AG08396 (cell line): ENCODE measurements around the gene SIRPA.

Experiments
- DNase-seq: peaks from one replicate; pipeline ENCODE4 v3.0.0; 2012; ENCODE audit warnings: low spot score, mixed read lengths

Gene SIRPA

DNA sequence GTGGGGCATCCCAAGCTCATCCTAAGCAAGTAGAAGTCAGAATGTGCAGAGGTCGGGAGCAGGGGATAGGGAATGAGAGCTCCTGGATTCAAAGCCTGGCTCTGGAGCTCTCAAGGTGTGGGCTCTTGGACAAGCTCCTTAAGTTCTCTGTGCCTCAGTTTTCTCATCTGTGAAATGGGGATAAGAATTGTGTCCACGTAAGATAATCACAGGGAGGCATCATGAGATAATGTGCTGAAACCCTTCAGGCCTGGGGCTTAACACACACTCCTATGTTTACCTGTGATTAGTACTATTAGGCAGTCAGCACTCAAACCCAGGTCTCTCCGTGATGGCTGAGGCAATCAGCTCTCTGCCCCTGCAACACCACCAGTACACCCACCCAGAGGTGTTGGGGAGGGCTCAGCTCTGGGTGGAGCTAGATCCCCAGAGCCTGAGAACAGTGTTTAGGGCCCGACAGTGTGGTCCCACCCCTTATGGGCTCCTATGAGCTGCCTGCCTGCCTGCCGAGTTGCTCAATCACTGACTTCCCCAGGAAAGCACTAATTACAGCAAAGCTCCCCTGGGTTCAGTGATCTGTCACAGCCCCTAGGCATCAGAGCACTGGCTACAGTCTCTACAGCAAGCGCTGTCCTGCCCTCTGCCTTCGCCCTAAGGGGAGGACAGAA, 6.3 kb upstream of the SIRPA start:
- no peak for DNase-seq

DNA sequence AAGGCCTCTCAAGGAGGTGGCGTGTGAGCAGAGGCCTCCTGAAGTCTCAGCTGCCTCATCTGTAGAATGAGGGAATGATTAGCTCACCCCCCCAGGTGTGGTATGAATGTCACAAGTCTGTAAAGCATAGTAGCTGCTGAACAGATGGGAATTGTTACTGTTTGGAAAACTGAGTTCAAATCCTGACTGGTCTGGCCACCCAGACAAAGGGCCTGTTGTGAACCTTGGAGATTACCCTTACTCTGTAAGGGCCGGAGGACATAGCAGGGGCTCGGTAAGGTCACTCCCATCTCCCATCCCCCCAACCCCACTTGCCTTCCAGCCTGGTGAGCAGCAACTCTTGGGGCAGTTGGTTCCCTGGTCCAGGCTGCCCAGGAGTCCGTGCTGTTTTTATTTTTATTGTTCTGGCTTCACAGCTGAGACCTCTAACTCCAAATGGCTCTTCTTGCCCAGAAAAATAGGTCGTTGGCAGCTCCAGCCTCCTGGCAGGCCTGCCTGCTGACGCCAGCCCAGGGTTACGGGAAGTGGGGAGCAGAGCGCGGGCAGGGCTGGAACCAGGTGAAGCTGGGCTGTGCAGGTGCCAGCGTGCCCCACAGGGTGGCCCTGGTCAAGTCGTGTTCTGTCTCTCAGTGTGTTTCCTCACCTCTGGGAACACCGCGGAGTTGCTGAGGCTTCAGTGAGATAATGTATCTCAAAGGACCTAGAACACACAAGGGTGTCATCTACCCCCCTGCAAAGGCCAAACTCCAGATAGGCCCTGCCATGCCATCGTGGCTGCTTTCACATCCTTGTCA, 4.5 kb upstream of the SIRPA start:
- no peak for DNase-seq

DNA sequence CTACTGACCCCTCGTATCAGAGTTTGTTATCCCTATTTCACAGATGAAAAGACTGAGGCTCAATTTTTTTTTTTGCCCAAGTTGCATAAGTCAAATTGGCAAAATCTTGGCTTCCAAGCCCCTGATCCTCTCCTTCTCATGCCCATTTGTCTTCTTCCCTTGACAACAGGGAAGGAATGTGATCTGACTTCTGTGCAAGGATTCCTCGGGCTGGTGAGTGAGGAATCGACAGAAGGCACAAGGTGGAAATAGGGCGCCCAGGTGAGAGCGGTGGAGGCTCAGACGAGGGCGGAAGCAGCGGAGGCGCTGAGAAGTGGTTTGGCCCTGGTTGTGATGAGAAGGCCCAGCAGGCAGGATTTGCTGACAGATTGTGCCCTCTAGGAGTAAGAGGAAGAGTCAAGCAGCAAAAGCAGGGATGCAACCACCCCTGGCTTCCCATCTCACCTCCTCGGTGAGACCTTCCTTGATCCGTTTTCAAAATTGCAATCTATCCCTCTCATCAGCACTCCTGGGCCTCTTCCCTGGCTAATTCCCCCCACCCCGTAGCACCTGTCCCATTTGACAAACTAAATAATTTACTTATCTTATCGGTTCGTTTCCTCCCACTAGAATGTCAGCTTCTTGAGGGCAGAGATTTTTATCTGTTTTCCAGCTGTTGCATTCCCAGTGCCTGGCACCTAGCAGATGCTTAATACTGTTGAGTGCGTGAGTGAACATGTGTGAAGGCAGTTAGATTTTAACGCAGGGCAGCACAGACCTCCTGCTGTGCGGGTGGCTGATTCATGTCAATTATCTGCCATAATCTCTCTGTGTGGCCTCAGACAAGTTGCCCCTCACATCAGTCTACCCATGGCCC, 3.7 kb upstream of the SIRPA start:
- no peak for DNase-seq

DNA sequence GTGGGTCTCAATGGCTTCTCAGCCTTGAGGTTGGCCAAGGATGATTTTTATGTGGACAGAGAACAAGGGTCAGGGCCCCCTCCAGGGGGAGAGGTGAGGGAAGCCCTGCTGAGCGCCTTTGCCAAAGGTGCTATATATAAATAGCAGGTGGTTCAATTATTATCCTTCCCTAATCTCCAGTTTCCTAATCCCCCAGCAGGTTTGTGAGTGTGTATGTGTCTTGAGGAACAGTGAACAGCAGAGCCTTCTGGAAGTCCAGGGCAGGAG, 3.2 kb upstream of the SIRPA start:
- DNase-seq: no peak

DNA sequence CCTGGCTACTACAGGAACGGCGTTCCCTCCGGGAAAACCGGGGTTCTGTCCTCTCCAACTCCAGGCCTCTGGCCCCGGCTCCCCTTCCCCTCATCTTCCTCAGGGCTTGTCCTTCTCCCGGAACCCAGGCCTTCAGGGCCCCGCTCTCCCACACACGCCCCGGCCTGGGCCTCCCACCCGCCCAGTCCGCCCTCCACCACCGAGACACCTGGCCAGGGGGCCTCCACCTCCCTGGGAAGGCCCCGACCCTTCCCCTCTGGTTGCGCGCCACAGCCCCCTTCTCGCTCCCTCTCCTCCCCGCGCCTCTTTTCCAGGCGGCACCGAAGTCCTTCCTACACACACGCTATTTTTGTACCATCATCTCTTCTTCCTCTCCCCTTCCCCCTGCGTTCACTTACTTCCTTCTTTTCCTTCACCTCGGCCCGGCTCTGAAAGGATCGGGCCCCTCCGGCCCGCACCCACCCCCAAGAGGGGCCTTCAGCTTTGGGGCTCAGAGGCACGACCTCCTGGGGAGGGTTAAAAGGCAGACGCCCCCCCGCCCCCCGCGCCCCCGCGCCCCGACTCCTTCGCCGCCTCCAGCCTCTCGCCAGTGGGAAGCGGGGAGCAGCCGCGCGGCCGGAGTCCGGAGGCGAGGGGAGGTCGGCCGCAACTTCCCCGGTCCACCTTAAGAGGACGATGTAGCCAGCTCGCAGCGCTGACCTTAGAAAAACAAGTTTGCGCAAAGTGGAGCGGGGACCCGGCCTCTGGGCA, 1.3 kb upstream of the SIRPA start:
- DNase-seq: no peak

DNA sequence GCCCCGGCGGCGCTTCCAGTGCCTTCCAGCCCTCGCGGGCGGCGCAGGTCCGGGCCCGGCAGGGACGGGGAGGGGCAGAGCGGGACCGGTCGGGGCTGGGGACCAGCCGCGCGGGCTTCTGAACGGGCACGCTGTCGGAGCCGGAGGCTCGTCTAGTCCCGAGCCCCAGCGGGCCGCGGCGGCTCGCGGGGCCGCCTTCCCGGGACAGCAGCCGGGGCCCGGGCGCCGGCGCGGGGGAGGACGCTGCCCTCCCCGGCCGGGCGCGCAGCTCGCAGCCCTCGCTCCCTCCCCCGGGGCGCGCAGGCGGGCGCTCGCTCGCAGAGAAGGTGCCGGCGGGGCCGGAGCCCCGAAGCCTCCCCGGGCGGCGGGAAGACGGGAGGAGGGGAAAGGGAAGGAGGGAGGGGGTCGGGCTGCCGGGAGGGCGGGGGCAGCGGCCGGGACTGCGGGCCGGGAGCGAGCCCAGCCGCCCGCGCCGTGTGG, 696 bp upstream of the SIRPA start:
- DNase-seq: peak; percentile 85

DNA sequence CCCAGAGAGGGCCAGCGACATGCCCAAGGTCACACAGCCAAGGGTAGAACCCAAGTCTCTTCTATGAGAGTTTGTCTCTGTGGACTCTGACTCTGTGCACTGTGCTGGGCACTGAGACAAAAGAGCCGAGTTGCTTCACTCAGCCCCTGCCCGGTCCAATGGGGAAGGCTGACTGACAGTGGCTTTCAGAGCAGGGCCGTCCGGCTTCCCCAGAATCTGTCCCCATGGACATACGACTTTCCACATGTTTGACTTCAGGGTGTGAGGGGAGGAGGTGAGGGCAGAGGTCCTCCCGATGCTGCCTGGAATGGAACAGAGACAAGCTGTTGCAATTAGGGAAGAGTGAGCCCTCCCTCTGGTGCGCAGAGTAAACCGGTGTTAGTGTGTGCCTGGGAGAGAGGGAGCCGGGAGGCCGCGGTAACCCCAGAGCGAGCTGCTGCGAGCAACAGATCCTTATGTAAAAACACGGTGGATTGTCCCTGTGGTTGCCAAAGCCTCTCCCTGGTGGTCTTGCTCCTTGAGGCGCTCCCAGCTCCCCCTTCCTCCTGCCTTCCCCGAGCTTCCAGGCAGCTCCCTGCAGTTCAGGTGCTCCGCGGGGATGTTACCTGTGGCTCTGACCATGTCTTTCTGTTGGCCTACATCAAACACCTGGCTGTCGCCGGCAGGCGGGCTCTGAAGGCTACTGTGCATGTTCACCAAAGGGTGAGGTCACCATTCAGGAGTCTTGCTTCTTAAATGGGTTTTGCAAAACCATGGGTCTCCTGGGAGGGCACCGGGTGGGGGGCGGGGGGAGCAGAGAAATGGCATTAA, 672 bp downstream of the SIRPA start:
- DNase-seq: peak; percentile 44

DNA sequence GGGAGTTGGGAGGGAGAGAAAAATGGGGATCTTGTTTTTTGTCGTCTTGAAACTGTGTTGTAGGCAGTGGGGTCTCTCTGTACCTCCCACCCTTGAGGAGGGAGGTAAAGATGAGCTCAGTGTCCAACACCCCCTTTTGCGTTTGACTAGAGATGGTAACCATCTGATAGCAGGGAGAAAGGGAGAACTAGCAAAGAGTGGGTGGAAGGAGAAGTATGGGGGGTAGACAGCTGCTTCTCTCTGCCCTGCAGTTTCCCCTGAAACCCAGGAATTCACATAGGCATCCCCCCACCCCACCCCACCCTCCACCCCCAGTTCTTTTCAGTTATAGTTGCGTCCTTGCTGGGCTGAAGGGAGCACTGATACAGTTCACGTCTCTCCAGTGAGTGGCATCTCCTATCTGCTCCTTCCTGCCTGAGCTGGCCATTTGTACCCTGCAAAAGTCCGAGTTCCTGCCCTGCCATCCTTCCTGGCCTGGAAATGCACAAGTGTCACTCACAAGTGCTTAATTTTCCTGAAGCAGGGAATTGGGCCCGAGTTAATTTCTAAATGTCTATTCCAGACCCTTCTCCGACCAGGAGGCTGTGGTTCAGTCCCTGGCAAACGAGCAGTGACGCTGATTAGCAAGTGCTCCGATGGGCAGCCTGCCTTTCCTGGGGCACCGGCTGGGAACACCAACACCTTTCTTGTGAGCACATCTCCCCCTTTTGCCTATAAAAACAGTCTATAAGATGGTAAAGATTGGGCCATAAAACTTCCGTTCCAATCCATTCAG, 1.5 kb downstream of the SIRPA start:
- no peak for DNase-seq

DNA sequence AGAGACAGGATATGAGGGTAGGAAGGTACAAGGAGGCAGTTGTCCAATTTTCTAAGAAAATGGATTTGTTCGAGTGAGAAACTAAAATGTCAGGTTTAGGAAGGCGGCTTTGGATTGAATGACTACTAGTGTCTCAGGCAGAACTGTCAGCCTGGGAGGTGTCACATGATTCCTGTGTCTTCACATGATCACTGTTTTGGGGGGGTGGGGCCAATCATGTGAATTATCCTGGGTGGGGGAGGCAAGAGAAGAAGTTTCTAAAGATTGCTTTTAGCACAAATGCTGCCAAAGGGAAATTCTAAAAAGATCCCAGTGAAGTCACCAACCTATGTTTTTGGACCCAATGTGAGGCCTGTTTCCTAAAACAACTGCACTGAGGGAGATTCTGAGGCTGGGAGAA, 2.3 kb downstream of the SIRPA start:
- DNase-seq: no peak

DNA sequence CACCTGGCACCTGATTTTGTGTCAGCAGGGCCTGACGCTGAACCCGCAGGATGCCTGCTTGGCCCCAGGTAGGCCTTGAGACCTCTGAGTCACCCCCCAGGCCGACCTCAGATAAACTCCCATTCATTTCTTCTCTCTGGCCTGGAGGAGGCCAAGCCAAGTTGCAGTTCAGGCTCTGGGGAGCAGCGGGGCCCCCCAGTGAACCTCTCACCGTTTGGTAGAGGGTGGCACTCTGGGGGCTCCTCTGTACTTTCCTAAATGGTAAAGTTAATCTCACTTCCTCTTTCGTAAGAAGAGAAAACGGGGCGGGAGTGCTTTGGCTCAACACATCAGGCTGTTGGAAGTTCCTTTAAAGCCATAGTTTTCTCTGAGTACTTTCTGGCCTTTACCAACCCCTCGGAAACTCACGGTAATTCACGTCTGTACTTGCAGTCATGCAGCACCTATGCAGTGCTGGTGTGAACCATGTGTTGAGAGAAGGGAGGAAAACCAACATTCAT, 2.8 kb downstream of the SIRPA start:
- DNase-seq: no peak

DNA sequence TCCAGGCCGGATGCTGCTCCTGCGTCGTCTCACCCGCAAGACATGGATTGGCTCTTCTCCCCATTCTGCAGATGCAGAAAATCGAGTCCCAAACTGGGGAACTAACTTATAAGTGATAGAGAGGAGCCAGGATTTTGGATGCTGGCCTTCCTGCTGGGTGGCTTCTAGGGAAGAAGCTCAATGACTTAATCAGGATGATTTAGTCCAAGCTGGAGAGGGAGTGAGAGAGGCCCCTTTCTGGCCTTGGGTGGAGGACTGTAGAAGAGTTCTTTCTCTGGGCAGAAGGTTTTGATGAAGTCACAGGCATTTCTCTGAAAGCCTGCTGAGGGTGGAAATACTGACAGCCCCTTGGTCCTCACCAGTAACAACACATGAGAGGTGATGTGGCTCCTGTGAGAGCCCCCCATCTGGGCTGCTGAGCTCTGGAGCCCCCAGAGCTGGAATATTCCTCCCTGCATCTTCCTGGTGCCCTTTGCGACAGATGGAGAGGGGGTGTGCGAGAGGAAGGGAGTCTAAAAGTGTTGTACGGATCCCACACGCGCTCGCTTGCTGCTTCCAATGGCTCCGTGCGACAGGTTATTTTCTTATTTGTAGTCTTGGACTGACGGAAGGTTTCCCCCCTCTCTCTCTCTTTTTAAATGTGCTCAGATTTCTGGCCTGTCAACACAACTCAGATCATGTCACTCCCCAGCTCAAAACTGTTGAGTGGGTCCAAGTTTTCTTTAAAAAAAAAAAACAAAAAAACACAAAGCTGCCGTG, 3.5 kb downstream of the SIRPA start:
- DNase-seq: no peak

DNA sequence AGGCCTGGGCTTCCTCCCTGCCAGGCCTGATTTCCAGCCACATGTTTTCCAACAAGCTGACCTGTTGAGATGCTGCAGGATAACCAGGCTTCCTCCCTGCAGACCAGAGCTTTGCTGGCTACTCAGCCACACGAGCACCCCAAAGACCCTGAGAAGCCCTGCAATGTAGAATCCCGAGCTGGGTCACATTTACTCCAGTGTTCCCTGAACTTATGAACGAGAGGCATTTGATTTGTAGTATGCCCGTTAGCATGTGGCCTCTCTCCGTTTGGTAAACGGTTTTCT, 4.0 kb downstream of the SIRPA start:
- no peak for DNase-seq

DNA sequence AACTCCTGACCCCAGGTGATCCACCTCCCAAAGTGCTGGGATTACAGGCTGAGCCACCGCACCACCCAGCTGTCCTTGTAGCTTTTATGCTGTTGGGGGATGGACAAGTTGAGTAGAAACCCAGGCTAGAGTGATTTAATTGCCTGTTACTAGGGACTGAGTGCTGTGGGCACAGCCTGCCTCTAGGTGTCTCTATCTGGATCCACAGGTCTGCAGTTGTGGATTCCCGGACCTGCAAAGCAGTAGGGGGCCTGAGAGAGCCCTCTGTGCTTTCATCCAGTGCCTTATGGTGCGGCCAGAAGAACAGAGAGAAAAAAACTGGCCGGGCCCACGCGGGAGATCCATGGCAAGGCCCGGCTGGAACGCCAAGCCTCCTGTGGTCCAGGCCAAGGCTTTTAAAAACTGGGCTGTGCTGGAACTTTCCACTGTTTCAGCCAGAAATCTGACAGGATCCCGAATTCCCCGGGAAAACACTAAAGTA, 5.2 kb downstream of the SIRPA start:
- DNase-seq: peak; percentile 73

DNA sequence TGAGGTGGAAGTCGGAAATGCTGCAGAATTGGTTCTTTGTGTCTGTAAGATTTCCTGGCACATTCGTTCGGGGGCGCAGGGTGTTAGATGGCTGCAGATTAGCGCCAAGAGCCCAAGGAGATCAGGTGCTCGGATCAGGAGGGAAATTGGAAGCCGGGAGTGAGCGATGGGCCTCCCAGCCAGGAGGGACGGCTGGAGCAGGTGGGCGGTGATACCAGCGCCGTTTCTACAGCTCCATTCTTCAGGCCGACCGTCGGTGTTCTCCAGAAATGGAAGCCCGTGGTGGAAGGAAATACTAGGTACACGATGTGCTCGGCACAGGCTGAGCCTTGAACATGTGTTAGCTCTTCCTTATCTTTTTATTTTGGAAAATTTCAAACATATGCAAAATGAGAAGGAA, 6.5 kb downstream of the SIRPA start:
- DNase-seq: no peak

DNA sequence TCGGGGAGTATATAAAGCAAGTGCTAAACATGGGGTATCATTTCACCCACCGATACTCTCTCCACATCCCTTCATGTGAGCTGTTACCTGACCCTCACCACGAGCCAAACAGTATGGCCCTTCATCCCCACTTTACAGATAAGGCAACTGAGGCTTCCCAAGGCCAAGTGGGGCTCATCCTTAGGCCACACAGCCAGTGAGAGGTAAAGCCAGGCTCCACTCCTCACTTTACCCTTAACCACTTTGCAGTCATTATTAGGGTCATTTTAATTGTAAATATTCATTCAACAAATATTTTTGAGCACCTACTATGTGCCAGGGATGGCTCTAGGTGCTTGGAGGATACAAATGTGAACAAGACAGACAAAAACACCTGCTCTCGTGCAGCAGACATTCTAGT, 7.0 kb downstream of the SIRPA start:
- no peak for DNase-seq

DNA sequence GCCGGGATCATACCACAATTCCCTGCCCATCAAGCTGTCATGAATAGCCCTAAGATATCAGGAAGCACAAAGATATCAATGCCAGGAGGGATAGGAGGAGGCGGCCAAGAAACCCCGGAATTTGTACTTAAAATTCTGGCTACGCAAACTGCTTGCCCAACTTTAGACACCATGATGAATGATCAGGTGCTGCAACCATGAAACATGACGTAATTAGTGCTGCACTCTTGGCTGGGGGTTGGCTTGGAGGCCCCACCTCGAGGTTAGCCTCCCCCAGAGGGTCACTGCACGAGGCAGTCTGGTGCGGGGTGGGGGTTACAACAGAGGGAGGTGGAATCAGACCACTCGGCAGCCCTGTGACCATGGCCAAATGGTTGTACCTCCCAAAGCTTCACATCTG, 8.9 kb downstream of the SIRPA start:
- DNase-seq: no peak

DNA sequence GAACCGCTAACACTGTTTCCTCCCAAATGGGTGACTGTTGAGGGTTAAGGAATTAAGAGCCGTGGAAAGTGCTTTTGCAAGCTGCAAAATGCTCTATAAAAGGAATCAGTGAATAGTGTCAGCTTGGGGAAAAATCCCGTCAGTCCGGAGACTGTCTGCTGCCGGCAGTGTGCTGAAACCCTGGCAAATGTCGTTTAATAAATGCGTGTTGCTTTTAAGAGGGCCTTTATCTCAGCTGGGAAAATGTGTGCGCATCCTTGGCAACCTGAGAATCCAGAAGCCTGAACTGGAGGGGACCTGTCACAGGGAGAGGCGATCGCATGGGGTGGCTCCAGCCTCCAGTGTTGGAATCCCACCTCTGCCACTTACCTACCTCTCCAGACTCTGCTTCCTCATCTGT, 9.8 kb downstream of the SIRPA start:
- no peak for DNase-seq

DNA sequence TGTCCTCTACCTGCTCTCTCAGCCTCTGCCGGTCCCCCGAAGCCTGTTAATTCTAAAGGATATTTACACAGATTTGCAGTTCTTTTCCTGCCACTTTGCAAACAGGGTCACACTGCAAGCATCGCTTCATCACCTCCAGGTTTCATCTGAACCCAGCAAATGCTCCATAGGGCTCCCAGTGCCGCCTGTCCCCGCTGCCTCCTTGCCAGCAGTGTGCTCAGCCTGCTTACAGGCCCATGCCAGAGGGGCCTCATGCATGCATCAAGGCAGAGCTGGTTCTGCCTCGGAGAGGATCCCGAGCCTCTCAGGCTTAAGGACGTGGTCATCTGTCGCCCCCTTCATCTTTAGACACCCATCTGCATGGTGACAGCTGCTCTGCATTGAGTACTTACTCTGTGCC, 10.5 kb downstream of the SIRPA start:
- no peak for DNase-seq

DNA sequence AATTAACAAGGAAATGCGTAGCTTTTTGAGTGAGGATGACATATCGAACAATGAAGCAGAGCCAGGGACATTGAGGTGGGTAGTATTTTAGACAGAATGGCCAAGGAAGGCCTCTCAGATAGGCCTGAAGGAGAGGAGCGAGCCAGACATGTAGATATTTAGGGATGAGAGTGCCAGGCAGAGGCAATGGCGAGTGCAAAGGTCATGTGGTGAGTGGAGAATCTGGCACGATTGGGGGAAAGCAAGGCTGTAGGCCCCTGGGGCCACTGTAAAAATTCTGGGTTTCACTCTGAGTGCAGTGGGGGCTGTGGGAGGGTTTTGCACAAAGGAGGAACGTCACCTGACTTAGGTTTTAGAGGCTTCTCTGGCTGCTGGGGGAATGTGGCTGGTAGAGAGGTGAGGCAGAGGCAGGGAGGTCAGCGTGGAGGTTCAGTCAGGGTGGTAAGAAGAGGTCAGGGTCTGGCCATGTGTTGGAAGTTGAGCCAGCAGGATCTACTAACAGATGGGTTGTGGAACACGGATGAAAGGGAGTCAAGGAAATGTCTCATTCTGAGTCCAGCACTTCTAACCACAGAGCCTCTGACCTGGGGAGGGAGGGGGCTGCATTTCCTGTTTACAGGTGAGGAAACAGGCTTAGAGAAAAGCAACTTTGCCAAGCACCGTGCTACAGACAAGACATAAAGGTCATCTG, 11.3 kb downstream of the SIRPA start:
- DNase-seq: no peak
